ENCODE data around the gene TNIK. TPM values are rescaled to one million over a fixed set of nuclear protein-coding genes. Genes with fewer than 3 reads are reported as not detected.
A peak's percentile ranks its signal among the peaks of the same experiment; 100 is the strongest.
"Not testable (repeated sequence)": the region's sequence is repeated elsewhere in the genome, so short reads cannot be mapped to it uniquely, and the experiment has no call there.

TNIK gene
- total RNA-seq, 1 donor, result 7.3 TPM

GRCh38 chr3:171321559-171322360 is 138.4 kb downstream of the TNIK start:
- no peak for DNase-seq (ENCODE audit: low read depth in 2 of 3, low spot score in 2 of 3)

- DNase-seq (ENCODE audit: low read depth in 2 of 3, low spot score in 2 of 3), result no peak
These were observed 139.3 kb downstream of the TNIK start for GRCh38 chr3:171320750-171321558.

GRCh38 chr3:171317171-171317570 is 143.0 kb downstream of the TNIK start:
- no peak for DNase-seq (ENCODE audit: low read depth in 2 of 3, low spot score in 2 of 3)

DNA sequence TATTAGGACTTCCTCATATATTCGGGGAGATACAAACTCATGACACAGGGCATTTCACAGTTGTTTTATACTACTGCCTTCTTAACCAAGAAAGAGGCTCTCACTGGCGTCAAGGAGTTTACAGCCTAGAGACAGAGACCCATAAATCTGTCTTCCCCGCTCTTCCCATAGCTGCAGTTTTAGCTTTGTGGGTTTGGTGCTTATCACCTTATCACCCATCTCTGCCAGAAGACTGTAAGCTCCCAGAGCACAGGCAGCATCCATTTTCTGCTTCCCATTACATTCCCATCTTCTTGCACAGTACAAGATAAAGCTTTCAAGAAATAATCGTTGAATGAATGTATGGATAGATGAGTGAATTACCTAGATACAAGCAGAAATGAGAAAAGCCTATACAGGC is 144.3 kb downstream of the TNIK start:
- DNase-seq (ENCODE audit: low read depth in 2 of 3, low spot score in 2 of 3), result no peak

DNA sequence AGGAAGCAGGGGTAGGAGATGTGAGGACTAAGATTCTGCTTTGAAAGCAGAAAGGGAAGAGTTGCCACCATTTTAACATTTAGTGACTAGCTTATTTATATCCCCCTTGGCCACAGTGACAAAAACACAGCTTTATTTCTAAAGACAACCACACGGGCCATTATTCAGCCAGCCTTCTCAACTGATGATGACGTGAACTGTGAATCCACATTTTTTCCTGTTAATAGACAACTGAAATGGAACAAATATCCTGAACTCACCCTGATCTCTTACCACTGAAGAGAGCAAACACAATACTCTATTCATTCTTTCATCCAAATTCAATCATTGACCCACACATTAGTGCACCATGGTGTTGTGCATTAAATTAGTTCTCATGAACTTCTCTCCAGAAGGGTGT is 145.1 kb downstream of the TNIK start:
- no peak for DNase-seq (ENCODE audit: low read depth in 2 of 3, low spot score in 2 of 3)

DNA sequence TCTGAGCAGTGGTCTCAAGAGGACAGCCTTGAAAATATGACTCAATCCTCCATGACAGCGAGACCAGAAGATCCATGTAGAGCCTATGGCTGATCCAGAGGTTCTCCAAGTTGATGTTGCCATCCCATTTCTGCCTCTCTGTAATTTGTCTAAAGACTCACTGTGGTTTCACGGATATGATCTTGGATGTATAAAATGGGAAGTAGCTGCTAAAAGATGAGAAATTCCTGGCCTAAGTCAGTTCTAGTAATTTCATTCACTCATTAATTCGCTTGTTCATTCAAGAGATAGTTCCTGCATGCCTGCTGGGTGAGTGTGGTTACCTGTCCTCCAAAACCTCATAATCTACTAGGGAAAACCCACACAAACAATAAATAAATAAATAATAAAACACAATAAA is 145.9 kb downstream of the TNIK start:
- DNase-seq (ENCODE audit: low read depth in 2 of 3, low spot score in 2 of 3), result no peak

DNA sequence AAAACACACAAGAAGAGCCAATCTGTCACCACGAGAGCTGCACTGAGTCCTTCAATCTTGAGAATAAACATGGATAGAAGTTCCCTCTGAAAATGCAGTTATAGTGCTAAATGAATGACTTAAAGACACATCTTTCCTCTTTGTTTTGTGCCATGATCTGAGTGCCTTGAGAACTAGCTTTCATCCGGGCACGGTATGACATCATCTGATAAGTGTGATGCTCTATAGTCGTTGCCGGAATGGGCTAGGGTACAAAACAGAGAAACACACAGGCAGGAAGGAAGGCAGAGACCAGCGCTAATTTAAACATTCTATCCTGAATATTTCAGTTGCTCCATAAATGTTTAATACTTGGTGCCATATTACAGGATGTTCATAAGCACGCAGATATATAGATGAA is 146.5 kb downstream of the TNIK start:
- no peak for DNase-seq (ENCODE audit: low read depth in 2 of 3, low spot score in 2 of 3)

DNA sequence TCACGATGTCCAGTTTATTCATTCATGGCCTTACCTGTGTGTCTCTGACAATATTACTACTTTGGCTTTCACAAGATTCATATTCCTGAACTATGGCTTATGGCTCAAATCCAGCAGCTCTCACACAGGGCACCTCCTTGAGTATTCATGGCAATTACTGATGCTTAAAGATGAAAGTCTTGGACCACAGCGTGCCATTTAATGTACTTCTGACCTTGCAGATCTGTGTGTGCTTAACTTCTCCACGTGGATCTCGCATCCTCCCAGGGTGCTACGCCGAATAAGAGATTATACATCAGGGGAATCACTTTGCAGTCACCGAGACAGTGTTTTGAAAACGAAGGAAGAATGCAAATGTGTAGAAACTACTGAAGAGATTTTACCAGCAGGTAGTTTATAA is 147.5 kb downstream of the TNIK start:
- no peak for DNase-seq (ENCODE audit: low read depth in 2 of 3, low spot score in 2 of 3)

DNA sequence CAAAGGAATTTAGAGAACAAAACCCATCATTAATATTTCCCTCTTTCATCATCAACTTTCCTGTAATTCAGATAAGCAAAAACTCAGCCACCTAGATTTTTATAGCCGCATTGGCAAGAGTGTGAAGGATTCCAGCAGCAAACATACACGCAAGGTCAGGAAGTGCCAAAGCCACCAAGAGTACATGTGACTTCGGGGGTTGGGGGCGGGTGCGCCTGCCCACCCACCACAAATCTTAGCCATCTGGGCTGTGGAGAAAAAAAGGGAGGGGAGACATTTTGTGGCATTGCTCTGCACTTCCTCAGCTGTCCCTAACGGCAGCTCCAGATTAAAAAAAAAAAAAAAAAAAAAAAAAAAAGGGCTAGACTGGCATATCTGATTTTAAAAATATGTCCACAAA is 148.4 kb downstream of the TNIK start:
- DNase-seq (ENCODE audit: low read depth in 2 of 3, low spot score in 2 of 3), result peak in 2 of 3 donors; percentile 85 to 96

DNA sequence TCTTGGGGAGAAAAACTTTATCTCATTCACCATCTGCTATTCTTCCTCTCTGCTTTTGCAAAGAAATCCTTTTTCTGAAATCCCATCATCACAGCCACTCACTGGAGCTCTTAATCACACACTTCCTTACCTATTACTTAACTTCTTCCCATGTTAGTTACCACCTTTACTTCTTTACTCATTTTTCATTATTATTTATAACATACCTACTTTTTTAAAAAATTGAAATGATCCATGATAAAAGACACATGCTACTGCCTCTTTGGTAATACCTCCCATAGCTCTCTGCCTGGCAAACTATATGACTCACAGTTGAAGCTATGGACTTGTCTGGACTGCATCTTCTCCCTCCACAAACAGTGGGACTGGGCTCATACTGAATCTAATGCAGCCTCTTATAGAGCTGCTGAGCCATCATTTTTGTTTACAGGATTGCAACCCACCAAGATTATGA is 150.3 kb downstream of the TNIK start:
- DNase-seq (ENCODE audit: low read depth in 2 of 3, low spot score in 2 of 3), result no peak

- no peak for DNase-seq (ENCODE audit: low read depth in 2 of 3, low spot score in 2 of 3)
These were observed 152.2 kb downstream of the TNIK start for GRCh38 chr3:171307988-171308387.

GRCh38 chr3:171307046-171307585 is 153.1 kb downstream of the TNIK start:
- DNase-seq (ENCODE audit: low read depth in 2 of 3, low spot score in 2 of 3), result no peak

DNA sequence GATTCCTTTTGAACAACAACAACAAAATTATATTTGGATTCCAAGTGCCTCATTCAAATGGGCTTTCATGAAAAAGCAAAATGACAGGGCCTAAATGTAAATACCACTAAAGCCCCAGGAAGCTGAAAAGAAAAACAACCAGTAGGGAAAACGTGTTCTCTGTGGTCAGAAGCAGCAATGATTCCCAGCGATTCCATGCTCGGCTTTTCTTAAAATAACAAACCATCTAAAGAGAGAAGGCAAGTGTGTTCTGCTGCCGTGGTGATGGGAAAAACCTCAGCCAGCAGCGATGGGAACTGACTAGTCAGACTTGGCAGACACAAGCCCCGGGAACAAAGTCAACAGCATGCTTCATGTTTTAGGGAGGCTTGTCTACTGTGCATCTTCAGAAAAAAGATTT is 153.6 kb downstream of the TNIK start:
- no peak for DNase-seq (ENCODE audit: low read depth in 2 of 3, low spot score in 2 of 3)

GRCh38 chr3:171305823-171306222 is 154.4 kb downstream of the TNIK start:
- not testable (repeated sequence) for DNase-seq (ENCODE audit: low read depth in 2 of 3, low spot score in 2 of 3)

DNA sequence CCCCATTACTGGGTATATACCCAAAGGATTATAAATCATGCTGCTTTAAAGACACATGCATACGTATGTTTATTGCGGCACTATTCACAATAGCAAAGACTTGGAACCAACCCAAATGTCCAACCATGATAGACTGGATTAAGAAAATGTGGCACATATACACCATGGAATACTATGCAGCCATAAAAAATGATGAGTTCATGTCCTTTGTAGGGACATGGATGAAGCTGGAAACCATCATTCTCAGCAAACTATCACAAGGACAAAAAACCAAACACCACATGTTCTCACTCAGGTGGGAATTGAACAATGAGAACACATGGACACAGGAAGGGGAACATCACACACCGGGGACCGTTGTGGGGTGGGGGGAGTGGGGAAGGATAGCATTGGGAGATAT is 155.7 kb downstream of the TNIK start:
- DNase-seq (ENCODE audit: low read depth in 2 of 3, low spot score in 2 of 3), result not testable (repeated sequence)

- not testable (repeated sequence) for DNase-seq (ENCODE audit: low read depth in 2 of 3, low spot score in 2 of 3)
These were observed 156.2 kb downstream of the TNIK start for GRCh38 chr3:171304017-171304416.

- DNase-seq (ENCODE audit: low read depth in 2 of 3, low spot score in 2 of 3), result no peak
These were observed 158.2 kb downstream of the TNIK start for GRCh38 chr3:171301998-171302397.

GRCh38 chr3:171301002-171301401 is 159.2 kb downstream of the TNIK start:
- no peak for DNase-seq (ENCODE audit: low read depth in 2 of 3, low spot score in 2 of 3)

DNA sequence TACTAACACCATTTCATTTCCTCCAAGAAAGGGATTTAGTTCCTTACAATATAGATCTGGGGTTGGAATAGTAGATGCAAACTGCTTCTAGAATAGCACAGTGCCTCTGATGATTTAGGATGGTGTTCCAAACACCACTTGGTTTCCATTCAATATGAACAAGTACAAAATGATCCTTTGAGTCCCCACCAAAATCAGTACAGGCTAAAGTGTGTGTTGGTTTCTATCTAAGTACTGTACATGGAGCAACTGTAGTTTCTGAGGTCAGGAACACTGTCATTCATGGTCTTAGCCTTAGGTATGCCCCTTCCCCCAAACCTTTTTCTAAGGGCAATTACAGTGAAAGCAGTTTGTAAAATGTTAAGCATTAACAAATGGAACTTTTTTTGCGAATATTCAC is 162.3 kb downstream of the TNIK start:
- DNase-seq (ENCODE audit: low read depth in 2 of 3, low spot score in 2 of 3), result no peak

GRCh38 chr3:171297207-171297606 is 163.0 kb downstream of the TNIK start:
- DNase-seq (ENCODE audit: low read depth in 2 of 3, low spot score in 2 of 3), result no peak

- DNase-seq (ENCODE audit: low read depth in 2 of 3, low spot score in 2 of 3), result no peak
These were observed 164.5 kb downstream of the TNIK start for GRCh38 chr3:171295484-171296373.
